MM.1S (cell line): ENCODE measurements around the gene QSOX1.

Experiments
- DNase-seq: peaks from one replicate; pipeline ENCODE4 v3.0.0-alpha.2; 2015
- H2AFZ ChIP-seq: fragments of 300-600 bp; sonication (generic); 2 replicates; pipeline ENCODE4 v1.6.0; 2016; ENCODE audit warnings: antibody characterized with exemption, low read length
- H3F3A ChIP-seq: fragments of 300-600 bp; sonication (generic); 2 replicates; pipeline ENCODE4 v1.6.1; 2016; ENCODE audit warnings: mild to moderate bottlenecking, antibody characterized with exemption, low read length, moderate library complexity, mixed read lengths; ENCODE audit not compliant: insufficient read depth
- H3K27ac ChIP-seq: fragments of 300-600 bp; sonication (generic); 2 replicates; pipeline ENCODE4 v1.5.1; 2016; ENCODE audit warnings: mild to moderate bottlenecking, low read length
- H3K27me3 ChIP-seq: fragments of 300-600 bp; sonication (generic); replicated peaks from 2 replicates; pipeline ENCODE4 v1.6.0; 2016; ENCODE audit warnings: low read length; ENCODE audit not compliant: insufficient read depth
- H3K36me3 ChIP-seq: fragments of 300-600 bp; sonication (generic); replicated peaks from 2 replicates; pipeline ENCODE4 v1.6.1; 2016; ENCODE audit warnings: mild to moderate bottlenecking, low read length, mixed read lengths; ENCODE audit not compliant: insufficient read depth
- H3K4me1 ChIP-seq: fragments of 300-600 bp; sonication (generic); 2 replicates; pipeline ENCODE4 v1.6.1; 2016; ENCODE audit warnings: low read length, mixed read lengths
- H3K4me2 ChIP-seq: fragments of 300-600 bp; sonication (generic); 2 replicates; pipeline ENCODE4 v1.6.0; 2016; ENCODE audit warnings: low read depth, low read length
- H3K4me3 ChIP-seq: fragments of 300-600 bp; sonication (generic); 2 replicates; pipeline ENCODE4 v1.5.1; 2016; ENCODE audit warnings: low read length, mixed read lengths
- H3K79me2 ChIP-seq: fragments of 300-600 bp; sonication (generic); 2 replicates; pipeline ENCODE4 v1.6.1; 2016; ENCODE audit warnings: mixed run types, low read length, mixed read lengths
- H3K9ac ChIP-seq: fragments of 300-600 bp; sonication (generic); 2 replicates; pipeline ENCODE4 v1.6.1; 2016; ENCODE audit warnings: low read length, mixed read lengths
- H3K9me2 ChIP-seq: fragments of 300-600 bp; sonication (generic); replicated peaks from 2 replicates; pipeline ENCODE4 v1.6.1; 2016; ENCODE audit warnings: mild to moderate bottlenecking, low read length, mixed read lengths; ENCODE audit not compliant: insufficient read depth
- H3K9me3 ChIP-seq: fragments of 300-600 bp; sonication (generic); replicated peaks from 2 replicates; pipeline ENCODE4 v1.6.1; 2016; ENCODE audit warnings: mild to moderate bottlenecking, low read length, mixed read lengths; ENCODE audit not compliant: insufficient read depth
- H4K20me1 ChIP-seq: fragments of 300-600 bp; sonication (generic); 2 replicates; pipeline ENCODE4 v1.6.1; 2016; ENCODE audit warnings: mild to moderate bottlenecking, low read length, moderate library complexity, mixed read lengths; ENCODE audit not compliant: insufficient read depth
- EZH2 ChIP-seq: fragments of 300-600 bp; sonication (generic); optimal IDR thresholded peaks from 2 replicates; pipeline ENCODE3; 2017; ENCODE audit warnings: low read depth, mild to moderate bottlenecking, antibody characterized with exemption, low read length, mixed read lengths
- EZH2phosphoT487 ChIP-seq: fragments of 300-600 bp; sonication (generic); IDR thresholded peaks from 2 replicates; pipeline ENCODE4 v1.6.1; 2018; ENCODE audit warnings: antibody characterized with exemption, low read length
- TF ChIP-seq, protein P1 (sequence below): fragments of 300-600 bp; sonication (generic); IDR thresholded peaks from 2 replicates; pipeline ENCODE4 v1.5.1; 2016; ENCODE audit warnings: antibody characterized with exemption, low read length, mixed read lengths

QSOX1 gene

DNA sequence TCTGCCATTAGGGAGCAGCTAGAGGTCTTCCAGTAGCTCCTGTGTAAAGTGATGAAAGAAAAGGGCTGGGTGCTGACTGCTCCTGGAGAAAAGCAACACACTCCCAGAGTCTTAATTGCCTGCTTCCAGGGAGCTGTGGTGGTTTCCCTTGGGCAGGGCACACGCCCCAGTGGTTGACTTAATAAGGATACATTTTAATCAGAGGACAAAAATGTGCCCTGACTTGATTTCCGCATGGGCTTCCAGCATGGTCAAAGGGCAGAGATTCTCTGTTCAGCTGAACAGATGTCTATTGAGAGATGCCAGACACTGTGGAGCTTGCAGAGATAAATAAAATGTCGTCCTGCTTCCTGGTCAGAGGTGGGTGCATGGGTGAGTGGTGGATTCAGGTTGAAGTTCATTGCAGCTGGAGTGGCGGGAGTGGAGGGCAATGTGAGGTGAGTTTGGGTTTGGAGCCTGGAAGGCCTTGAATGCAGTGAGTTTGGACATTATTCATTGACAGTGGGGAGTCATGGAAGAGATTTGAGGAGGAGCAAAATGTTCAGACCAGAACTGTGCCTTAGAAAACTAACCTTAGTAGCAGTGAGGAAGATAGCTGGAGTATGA is 16.0 kb downstream of the QSOX1 start:
- no peaks in the 10 kb centered on the region for H3K27me3 ChIP-seq
- no peaks in the 10 kb centered on the region for H3K9me2 ChIP-seq
- no peak for DNase-seq
- H4K20me1 ChIP-seq: no peaks in the 10 kb centered on the region
- no peaks in the 10 kb centered on the region for H3K36me3 ChIP-seq
- H3K27ac ChIP-seq: no peak overlapping the region
- no peak overlapping the region for H3K4me3 ChIP-seq
- no peaks in the 10 kb centered on the region for H3F3A ChIP-seq
- H3K9me3 ChIP-seq: no peaks in the 10 kb centered on the region
- no peak overlapping the region for H3K9ac ChIP-seq
- no peaks in the 10 kb centered on the region for H3K79me2 ChIP-seq
- no peak for TF ChIP-seq EZH2phosphoT487
- TF ChIP-seq, protein P1, sequence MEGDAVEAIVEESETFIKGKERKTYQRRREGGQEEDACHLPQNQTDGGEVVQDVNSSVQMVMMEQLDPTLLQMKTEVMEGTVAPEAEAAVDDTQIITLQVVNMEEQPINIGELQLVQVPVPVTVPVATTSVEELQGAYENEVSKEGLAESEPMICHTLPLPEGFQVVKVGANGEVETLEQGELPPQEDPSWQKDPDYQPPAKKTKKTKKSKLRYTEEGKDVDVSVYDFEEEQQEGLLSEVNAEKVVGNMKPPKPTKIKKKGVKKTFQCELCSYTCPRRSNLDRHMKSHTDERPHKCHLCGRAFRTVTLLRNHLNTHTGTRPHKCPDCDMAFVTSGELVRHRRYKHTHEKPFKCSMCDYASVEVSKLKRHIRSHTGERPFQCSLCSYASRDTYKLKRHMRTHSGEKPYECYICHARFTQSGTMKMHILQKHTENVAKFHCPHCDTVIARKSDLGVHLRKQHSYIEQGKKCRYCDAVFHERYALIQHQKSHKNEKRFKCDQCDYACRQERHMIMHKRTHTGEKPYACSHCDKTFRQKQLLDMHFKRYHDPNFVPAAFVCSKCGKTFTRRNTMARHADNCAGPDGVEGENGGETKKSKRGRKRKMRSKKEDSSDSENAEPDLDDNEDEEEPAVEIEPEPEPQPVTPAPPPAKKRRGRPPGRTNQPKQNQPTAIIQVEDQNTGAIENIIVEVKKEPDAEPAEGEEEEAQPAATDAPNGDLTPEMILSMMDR: no peak
- TF ChIP-seq EZH2: no peak
- no peak overlapping the region for H2AFZ ChIP-seq
- no peaks in the 10 kb centered on the region for H3K4me1 ChIP-seq
- H3K4me2 ChIP-seq: no peak overlapping the region

DNA sequence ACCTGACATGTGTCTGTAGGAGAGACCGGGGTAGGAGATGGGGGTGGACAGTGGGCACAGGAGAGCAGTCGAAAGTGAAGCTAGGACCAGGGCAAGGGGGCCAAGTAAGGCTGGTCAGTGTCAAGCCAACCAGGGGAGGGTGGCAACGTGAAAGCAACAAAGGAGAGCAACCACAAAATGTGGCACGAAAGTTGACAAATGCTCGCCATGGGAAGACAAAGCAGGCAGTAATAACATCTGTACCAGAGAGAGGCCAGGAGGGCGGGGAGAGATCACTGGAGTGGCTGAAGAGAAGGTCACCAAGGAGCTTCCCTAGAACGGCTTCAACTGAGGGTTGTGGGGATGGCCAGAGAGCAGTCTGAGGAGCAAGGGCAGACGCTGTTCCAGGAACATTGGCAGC is 17.0 kb downstream of the QSOX1 start:
- H3K4me1 ChIP-seq: no peaks in the 10 kb centered on the region
- H3K79me2 ChIP-seq: no peaks in the 10 kb centered on the region
- no peaks in the 10 kb centered on the region for H3K9me3 ChIP-seq
- no peak overlapping the region for H3K9ac ChIP-seq
- H4K20me1 ChIP-seq: no peaks in the 10 kb centered on the region
- H3K4me2 ChIP-seq: no peak overlapping the region
- no peaks in the 10 kb centered on the region for H3F3A ChIP-seq
- no peak overlapping the region for H3K4me3 ChIP-seq
- no peak overlapping the region for H3K27ac ChIP-seq
- H2AFZ ChIP-seq: no peak overlapping the region
- H3K36me3 ChIP-seq: no peaks in the 10 kb centered on the region
- no peaks in the 10 kb centered on the region for H3K27me3 ChIP-seq
- TF ChIP-seq EZH2: no peak
- TF ChIP-seq, protein P1: no peak
- no peak for TF ChIP-seq EZH2phosphoT487
- no peak for DNase-seq
- no peaks in the 10 kb centered on the region for H3K9me2 ChIP-seq

DNA sequence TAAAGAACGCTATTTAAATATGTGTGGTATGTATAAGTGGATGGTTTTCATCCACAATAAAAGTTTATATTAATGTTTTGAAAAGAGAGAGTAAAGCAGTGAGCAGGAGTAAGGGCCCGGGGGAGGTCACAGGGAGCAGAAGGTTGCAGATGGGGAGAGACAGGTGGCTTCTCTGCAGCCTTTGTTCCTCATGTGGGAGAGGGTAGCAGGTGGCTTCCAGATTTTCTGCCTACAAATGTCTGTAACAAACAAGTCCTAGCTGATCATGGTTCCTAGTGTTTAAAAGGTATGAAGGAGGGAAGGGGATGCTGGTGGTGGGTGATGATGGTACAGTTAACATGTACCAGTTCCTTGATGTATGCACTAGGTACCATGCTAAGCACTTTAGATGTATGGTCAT is 18.8 kb downstream of the QSOX1 start:
- no peaks in the 10 kb centered on the region for H4K20me1 ChIP-seq

More for the DNA sequence above, 18.8 kb downstream of the QSOX1 start:
- Histone ChIP-seq H3K9me2 (no peaks in the 10 kb centered on the region), H3K27me3 (no peaks in the 10 kb centered on the region), H2AFZ (no peak overlapping the region), H3K9me3 (no peaks in the 10 kb centered on the region), H3F3A (no peaks in the 10 kb centered on the region), H3K4me3 (no peak overlapping the region), H3K4me2 (no peak overlapping the region), H3K9ac (no peak overlapping the region), H3K4me1 (no peaks in the 10 kb centered on the region), H3K27ac (no peak overlapping the region), H3K79me2 (no peaks in the 10 kb centered on the region), H3K36me3 (no peaks in the 10 kb centered on the region)
- no peak for TF ChIP-seq EZH2phosphoT487
- no peak for TF ChIP-seq EZH2
- TF ChIP-seq, protein P1: no peak
- no peak for DNase-seq
